Stimulated activated CD8-positive, alpha-beta memory T cell treated with anti-CD3 and anti-CD28 coated beads, Interleukin-4, amount 100 ng/mL, for 24 hours (primary cell): ENCODE results near the gene CEP192.

Source experiments
- DNase-seq: peaks from one replicate; pipeline ENCODE4 v3.0.0-alpha.2; 2020; ENCODE audit warnings: low read depth

The CEP192 gene

DNA sequence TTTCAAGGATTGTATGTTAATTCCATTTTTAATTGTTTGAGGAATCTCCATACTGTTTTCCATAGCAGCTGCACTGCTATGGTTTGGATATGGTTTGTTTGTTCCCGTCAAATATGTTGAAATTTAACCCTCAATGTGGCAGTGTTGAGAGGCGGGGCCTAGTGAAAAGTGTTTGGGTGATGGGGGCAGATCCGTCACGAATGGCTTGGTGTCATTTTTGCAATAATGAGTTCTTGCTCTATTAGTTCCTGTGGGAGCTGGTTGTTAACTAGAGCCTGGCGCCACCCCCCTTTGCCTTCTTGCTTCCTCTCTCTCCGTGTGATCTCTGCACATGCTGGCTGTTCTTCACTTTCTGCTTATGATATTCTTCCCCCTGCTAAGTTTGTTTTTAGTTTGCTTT, 156.0 kb downstream of the CEP192 start:
- DNase-seq = no peak

DNA sequence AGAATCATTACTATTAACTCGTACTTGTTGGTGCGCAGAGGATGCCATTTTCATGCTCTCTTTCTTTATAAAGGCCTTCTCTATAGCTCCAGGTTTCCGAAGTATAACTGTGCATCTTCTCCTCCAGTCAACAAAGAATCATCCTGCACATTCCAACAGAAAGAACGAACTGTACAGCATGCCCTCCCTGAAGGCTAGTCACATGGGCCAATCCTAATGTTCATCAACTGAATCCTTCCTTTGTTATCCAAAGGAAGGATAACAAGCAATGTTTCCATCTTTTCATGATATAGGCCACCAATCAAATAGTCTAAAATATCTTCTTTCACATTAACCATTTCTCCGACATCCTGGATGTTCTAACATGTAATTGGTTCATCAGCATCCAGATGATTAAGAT, 160.5 kb downstream of the CEP192 start:
- DNase-seq = no peak

DNA sequence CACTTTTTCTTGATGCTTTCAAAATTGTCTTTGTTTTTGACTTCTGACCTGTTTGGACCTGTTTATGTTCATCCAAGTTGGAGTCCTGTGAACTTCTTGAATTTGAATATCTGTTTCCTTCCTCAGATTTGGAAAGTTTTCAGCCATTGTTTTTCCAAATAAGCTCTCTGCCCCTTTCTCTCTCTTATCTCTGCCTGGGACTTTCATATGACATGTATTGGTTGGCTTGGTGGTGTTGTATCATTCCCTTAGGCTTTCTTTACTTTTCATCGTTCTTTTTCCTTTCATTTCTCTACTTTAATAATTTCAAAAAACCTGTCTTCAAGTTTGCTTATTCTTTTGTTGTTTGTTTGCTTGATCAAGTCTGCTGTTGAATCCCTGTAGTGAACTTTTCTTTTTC, 167.3 kb downstream of the CEP192 start:
- no peak for DNase-seq

DNA sequence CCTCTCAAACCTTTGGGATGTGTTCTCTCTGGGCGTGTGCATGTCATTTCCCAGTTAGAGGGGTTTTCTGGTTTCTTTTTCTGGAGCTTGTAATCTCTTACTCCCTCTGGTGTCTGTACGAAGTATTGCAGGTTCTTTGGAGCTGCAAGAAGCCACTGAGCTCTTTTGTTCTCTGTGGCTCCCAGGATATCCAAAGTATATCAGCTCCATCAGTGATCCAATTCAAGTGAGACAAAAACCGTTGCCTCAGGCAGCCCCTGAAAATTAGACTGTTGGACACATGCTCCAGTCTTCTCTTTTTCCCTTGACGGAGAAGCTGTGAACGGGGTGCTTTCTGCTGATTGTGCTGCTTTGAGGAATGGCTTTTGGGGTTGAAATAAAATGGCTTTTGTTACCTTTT, 168.4 kb downstream of the CEP192 start:
- DNase-seq = no peak

DNA sequence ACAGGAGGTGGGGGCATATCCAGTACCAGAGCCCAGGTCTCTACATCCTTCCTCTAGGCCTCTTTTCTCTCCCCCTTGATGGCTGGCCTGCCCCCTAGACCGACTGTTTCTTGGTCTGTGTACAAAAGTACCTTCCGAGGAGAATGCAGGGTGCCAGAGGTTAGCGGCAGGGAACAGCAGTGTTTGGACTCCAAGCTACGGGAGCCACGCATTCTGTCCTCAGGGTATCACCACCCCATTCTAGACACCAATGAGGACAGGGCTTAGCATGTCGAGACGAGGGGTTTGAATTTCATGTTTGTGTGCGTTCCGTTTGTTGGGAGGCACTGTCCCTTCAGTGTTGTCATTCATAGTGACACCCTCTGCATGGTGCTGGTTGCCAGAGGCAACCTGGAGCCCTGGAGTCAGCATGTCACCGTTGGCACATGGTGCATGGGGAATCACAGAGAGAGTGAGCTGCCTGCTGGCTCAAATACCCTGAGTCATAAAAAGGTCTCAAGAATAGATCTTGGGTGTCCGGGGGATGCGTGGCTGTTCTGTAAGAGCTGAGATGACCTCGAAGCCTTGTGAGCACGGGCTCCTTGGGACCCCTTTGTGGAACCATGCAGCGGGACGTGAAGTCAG, 170.2 kb downstream of the CEP192 start:
- no peak for DNase-seq

DNA sequence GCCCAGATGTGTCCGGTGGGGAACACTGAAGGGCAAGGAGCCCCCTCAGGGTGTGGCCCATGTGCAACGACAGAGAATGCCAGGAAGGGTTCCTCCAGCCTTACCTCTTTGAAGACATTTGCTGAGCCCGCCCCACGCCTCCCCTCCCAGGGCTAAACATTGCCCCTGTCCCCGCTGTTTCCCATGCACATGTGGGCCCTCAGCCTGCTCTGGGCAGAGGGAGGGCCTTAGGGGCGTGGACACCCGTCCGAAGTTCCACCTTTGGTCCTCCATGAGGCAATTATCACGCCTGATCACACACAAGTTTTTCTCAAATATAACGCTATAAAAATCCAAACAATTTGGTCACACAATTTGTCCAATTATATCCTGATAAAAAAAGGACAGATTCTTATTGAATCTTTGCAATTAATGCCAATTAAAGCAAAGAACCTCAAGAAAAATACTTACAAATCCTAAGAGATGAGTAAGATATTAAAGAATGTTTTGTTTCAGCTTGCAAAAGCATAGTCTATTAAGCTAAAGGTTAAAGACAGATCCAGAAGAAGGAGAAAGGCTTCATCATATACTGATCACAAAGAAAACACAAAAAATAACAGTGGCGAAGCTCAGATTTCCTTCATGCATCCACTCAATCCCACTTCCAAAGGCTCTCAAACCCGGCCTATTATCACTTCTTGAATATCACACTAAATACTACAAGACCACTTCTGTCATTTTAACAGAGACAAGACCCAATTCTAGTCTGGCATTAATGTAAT, 172.2 kb downstream of the CEP192 start:
- DNase-seq = no peak

DNA sequence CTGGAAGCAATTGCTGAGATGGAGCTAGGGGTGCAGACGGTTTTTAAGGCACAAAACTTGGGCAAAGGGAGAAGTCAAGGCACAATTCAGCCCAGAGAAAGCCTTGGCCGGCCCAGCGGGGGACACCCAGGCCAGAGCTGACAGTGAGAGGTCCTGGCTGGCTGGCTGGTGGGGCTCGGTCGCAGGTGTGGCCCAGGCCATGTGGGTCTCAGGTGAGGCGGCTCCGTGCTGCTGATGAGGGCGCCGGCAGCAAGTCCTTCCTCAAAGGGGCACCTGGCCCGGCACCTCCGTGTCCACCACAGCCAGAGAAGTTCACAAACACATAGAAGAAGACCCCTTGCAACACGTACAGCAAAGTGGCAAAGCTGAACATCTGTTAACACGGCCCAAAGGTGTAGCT, 173.2 kb downstream of the CEP192 start:
- no peak for DNase-seq

DNA sequence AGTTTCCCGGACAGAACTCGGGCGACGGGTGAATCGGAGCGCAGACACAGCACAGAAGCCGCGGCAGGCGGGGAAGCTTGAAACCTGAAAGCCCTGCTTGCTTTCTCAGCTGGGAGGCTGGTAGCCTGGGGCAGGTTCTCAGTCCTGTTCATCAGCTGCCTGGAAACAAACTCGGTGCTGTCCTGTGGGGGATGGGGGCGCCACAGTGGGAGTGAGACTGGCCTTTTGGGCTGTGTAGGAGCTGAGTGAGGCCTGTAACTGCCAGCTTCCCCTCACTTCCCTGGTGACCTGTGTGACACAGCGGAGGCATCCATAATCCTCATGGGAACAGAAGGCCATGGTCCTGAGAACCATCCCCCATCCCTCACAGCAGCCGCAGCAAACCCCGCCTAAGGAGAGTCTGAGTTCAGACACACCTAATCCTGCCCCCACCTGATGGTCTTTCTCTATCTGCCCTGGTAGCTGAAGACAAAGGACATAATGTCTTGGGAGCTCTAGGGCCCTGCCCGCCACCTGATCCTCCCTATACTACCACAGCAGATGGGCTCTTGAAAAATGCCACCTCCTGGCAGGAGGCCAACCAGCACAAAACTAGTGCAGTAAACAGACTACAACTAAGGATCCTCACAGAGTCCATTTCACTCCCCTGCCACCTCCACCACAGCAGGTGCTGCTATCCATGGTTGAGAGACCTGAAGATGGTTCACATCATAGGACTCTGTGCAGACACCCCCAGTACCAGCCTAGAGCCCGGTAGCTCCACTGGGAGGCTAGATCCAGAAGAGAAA, 174.7 kb downstream of the CEP192 start:
- no peak for DNase-seq

DNA sequence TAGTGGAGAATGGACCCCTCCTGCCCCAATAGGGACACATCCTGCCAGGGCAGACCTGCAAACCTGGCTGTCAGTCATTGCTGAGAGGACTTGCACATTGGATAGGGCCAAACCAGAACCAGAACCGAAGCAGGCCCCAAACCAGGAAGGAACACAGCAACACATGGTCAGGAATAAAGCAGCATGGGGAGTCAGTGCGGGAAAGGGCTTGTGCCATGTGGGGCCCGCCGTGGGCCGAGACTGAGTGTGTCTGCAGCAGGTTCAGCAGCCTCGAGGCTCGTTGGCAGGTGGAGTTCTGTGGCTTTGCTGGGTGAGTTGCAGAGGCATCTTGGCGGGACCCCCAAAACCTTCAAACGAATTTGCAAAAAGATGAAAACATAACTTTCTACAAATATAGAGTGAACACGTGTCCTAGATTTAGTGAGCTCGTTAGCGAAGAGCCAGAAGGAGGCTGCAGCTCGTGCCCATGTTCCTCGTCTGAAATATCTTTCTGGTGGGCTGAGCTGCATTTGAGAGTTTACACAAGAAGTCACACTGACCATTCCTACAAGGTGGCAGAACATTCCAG, 182.5 kb downstream of the CEP192 start:
- DNase-seq = no peak
